NCI-H187 treated with DMSO at 0.1 percent for 48 hours (cell line): ENCODE measurements around the gene RAPGEF6.
"Not testable (repeated sequence)": the region's sequence is repeated elsewhere in the genome, so short reads cannot be mapped to it uniquely, and the experiment has no call there.

Source experiments
- DNase-seq: peaks from one replicate; lab custom pipeline; 2025; lab: John Stamatoyannopoulos, UW

The RAPGEF6 gene

DNA sequence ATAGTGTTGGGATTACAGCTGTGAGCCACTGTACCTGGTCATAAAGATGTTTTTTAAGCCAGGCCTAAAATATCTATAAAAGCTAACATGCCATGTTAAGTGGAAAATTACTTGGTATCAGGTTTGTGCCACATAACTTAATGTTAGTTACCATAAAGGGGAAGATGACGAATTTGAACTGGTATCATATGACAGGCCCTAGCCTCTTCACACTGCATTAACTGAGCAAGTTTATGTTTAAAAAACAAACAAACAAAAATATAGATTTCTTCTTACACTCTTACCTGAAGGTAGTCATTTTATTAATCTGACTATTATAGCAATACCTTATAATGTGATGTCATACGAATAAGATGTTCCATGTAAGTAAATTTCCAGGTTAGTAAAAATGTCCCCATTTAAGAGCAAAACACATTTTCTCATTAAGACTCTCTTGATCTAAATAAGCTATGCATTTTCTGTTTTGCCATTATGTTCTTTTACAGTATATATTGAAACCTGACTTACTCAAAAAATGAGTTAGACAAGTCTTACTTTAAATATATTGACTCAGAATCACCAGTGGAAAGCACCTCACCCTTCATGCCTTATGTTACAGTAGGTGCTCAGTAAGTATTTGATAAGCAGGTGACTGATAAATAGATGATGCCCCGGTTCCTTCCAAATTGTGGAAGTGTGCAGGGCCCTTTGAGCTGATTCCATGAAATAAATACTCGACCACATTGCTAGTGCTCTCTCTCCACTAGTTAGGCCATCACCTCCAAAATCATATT lies 245.7 kb downstream of the RAPGEF6 start:
- DNase-seq = no peak

DNA sequence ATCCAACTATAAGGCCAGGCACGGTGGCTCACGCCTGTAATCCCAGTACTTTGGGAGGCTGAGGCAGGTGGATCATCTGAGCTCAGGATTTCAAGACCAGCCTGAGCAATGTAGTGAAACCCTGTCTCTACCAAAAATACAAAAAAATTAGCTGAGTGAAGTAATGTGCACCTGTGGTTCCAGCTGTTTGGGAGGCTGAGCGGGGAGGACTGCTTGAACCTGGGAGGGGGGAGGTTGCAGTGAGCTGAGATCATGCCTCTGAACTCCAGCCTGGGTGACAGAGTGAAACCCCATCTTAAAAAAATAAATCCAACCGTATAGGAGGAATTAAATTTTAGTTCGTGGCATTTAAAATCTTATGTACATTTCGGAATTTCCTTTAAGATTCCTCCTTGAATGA lies 247.8 kb downstream of the RAPGEF6 start:
- no peak for DNase-seq

- DNase-seq = no peak
Observed at GRCh38 chr5:131386779-131387178, 248.2 kb downstream of the RAPGEF6 start.

DNA sequence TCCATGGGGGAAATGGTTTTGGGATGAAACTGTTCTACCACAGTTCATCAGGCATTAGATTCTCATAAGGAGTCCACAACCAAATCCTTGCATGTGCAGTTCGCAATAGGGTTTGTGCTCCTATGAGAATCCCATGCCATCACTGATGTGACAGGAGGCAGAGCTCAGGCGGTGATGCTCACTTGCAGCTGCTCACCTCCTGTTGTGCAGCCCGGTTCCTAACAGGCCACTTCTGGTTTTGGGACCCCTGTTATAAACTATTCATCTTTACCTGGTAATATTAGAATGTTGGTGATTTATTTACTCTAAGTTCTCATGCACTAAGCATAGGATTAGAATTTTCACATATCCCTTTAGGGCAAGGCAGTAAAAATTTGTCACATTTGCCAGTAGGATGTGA lies 248.9 kb downstream of the RAPGEF6 start:
- DNase-seq = no peak

DNA sequence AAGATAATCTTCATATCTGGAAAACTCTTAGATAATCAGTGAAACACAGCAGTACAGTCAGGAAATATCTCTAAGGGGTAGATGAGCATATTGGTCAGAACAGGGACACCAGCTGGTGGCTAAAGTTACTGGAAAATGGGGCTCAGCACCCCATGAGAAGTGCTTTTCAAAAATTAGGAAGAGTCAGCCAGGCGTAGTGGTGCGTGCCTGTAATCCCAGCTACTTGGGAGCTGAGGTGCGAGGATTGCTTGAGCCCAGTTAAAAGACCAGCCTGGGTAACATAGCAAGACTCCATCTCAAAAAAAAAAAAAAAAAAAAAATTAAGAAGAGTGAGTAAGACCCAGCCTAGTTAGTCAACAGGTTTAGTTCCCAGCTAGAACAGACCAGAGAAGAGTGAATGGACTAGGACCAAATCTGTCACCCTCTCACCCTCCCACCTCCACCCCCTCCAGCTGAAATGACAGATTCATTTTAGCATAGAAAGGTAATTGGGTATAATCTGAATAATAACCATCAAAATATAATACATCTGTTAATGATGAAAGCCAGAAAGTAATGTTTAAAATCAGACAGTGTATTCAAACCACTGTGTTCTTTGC lies 250.3 kb downstream of the RAPGEF6 start:
- DNase-seq = no peak

DNA sequence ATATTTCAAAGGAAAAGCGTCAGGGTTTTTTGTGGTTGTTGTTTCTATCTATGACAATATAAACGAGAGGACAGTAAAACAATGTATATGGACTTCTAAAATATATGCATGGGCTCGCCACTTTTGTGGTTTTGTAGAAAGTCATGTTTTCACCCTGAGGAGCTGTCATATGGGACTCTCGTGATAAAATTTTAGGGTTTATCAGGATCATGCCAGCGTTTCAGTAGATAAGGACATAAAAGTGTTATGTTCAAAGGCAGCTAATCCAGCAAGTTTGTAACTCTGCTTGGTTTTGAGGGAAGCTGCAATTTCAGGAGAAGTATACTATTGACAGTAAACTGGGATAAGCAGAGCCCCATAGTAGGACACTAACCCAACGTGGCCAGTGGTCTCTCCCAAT lies 250.9 kb downstream of the RAPGEF6 start:
- DNase-seq = no peak

GRCh38 chr5:131382407-131383395 lies 252.3 kb downstream of the RAPGEF6 start:
- peak; percentile 71 for DNase-seq

GRCh38 chr5:131381777-131382176 lies 253.3 kb downstream of the RAPGEF6 start:
- DNase-seq = no peak

DNA sequence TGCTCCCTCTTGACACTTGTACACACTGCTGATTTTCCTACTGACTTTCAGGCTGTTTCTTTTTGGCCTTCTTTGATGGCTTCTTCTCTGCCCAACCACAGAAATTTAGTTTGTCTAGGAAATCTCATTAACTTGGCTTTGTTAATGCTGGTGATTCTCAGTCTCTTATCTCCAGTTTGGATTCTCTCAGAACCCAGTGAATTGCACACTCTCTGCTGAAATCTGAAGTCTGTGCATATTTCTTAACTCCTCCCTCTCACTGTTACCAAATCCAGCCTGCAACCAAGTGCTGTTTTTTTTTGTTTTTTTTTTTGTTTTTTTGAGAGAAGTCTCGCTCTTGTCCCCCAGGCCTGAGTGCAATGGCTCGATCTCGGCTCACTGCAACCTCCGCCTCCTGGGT lies 254.0 kb downstream of the RAPGEF6 start:
- no peak for DNase-seq

DNA sequence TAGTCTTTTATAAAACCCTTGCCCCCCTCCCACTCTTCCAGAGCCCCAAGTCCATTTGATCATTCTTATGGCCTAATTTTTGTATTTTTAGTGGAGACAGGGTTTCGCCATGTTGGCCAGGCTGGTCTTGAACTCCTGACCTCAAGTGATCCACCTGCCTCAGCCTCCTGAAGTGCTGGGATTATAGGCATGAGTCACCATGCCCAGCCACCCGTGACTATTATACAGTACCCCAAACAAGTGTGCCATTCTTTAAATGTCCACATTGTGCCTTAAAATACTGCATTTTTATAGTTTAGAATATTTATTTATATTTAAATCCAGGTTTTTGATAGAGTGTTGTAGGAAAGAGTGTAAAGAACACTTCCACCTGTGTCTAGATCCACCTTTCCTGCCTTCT lies 254.8 kb downstream of the RAPGEF6 start:
- DNase-seq = not testable (repeated sequence)

GRCh38 chr5:131379723-131380122 lies 255.3 kb downstream of the RAPGEF6 start:
- DNase-seq = no peak

GRCh38 chr5:131378721-131379541 lies 256.1 kb downstream of the RAPGEF6 start:
- DNase-seq = no peak

DNA sequence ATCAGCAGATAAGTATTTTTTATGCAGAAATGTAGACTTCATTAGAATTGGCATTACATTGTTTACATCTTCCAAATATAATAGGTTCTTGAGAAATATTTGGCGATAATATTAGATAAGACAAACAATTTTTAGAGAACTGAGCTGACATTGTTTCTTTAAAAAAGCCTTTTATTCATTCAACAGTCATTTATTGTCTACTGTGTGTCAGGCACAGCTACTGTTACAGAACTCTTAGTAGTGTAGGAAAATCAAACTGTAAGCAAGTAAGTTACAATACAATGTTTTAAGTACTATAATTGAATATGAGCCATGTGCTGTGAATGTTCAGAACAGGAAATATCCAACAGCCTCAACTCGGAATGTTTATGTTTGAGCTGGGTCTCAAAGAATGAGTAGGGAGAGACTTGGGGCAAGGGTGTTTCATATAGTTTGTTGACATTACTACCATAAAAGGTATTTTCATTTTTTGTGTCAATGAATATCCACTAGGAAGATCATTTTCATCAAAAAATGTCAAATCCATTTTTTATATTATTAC lies 257.2 kb downstream of the RAPGEF6 start:
- DNase-seq = no peak

GRCh38 chr5:131377346-131377745 lies 257.7 kb downstream of the RAPGEF6 start:
- no peak for DNase-seq

DNA sequence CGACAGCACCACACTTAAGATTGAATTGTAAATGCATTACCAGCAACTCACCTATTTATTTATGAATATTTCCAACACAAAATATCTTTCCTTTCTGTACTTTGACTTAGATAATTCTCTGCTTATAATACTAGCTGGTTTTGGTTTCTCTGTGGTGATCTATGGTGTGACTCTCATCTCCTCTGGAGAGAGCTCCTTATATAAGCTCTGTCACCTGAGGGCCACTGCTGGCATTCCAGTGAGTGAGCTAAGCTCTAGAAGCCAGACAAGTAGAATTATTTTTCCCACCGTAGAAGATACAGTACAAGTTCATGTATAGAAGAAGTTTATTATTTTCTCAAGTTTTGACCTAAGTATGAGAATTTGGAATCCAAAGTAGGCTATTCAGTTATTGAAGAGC lies 259.7 kb downstream of the RAPGEF6 start:
- DNase-seq = no peak
